ENCODE data around the gene KIFC1. TPM values are rescaled to one million over a fixed set of nuclear protein-coding genes. Genes with fewer than 3 reads are reported as not detected.

The KIFC1 gene
- total RNA-seq, 1 donor from 2014 or later, result 14.8 TPM

DNA sequence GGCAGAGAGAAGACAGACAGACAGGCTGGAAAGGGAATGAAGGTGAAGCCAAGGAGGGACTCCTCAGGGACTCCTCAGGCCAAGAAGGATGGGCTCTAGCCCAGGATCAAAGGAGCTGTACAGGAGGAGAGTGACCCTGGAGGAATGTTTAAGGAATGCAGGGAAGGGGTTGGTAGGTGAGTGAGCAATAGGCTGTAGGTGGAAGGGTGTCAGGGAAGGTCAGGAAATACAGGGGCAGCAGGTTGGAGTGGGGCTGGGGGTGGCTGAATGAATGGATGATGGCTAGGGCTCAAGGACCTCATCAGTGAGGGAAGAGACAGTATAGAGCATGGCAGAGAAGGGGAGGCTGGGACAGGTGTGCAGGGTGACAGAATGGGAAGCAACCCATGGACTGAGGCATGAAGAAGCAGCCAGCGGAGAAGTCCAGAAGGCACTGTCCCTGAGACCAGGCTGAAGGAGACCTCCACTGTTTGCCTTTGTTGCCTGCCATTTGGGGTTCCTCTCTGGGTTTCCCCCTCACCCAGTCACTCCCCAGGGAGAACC is 41.4 kb downstream of the KIFC1 start:
- TF ChIP-seq, protein P1, sequence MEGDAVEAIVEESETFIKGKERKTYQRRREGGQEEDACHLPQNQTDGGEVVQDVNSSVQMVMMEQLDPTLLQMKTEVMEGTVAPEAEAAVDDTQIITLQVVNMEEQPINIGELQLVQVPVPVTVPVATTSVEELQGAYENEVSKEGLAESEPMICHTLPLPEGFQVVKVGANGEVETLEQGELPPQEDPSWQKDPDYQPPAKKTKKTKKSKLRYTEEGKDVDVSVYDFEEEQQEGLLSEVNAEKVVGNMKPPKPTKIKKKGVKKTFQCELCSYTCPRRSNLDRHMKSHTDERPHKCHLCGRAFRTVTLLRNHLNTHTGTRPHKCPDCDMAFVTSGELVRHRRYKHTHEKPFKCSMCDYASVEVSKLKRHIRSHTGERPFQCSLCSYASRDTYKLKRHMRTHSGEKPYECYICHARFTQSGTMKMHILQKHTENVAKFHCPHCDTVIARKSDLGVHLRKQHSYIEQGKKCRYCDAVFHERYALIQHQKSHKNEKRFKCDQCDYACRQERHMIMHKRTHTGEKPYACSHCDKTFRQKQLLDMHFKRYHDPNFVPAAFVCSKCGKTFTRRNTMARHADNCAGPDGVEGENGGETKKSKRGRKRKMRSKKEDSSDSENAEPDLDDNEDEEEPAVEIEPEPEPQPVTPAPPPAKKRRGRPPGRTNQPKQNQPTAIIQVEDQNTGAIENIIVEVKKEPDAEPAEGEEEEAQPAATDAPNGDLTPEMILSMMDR (IDR thresholded peaks at IDR 0.05; ENCODE audit: partially characterized antibody, unreplicated experiment), result no peak
- peak overlapping the region; percentile 38 for H3K27ac Mint-ChIP-seq (ENCODE audit: unreplicated experiment)
- H3K4me3 Mint-ChIP-seq (ENCODE audit: unreplicated experiment), result peak overlapping the region; percentile 59
- H3K27me3 Mint-ChIP-seq (ENCODE audit: unreplicated experiment), result peaks cover 5% of the 10 kb centered on the region
- peaks cover 8% of the 10 kb centered on the region for H3K9me3 Mint-ChIP-seq (ENCODE audit: unreplicated experiment)
- H3K36me3 Mint-ChIP-seq (ENCODE audit: unreplicated experiment), result no peaks in the 10 kb centered on the region
- H3K4me1 Mint-ChIP-seq (ENCODE audit: low read depth, unreplicated experiment), result peaks cover 45% of the 10 kb centered on the region
- no peak for DNase-seq

DNA sequence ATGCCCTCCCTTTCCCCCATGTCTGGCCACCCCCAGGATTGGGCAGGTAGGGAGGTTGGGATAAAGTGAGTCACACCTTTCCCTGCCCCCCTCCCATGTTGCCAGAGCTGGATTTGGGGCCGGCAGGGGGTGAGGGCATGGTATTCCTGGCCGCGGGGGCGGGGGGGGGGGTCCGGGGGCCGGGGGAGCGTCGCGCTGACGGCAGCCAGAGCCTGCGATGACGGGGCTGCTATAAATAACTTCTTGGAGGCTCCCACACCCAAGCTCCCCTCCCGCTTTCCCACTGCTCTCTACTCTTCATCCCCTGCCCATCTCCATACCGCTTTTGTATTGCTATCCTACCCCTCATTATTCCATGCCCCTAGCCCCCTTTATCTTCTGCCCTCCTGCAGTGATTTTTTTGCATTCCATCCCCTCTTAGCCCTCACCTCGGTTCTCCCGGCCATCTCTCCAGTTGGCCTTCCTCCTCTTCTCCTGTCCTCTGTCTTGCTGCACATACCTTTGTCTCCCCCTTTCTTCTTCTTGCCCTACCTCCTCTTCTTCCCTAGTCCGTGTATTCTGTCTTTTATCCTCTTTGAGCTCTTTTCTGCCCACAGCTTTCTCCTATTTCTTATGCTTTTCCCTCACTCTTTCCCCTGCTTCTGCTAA is 42.0 kb downstream of the KIFC1 start:
- H3K4me1 Mint-ChIP-seq (ENCODE audit: low read depth, unreplicated experiment), result peaks cover 40% of the 10 kb centered on the region
- peaks cover 5% of the 10 kb centered on the region for H3K9me3 Mint-ChIP-seq (ENCODE audit: unreplicated experiment)
- H3K27me3 Mint-ChIP-seq (ENCODE audit: unreplicated experiment), result peaks cover 3% of the 10 kb centered on the region
- TF ChIP-seq, protein P1 (IDR thresholded peaks at IDR 0.05; ENCODE audit: partially characterized antibody, unreplicated experiment), result no peak
- H3K36me3 Mint-ChIP-seq (ENCODE audit: unreplicated experiment), result no peaks in the 10 kb centered on the region
- DNase-seq, result no peak
- H3K27ac Mint-ChIP-seq (ENCODE audit: unreplicated experiment), result no peak overlapping the region
- no peak overlapping the region for H3K4me3 Mint-ChIP-seq (ENCODE audit: unreplicated experiment)

DNA sequence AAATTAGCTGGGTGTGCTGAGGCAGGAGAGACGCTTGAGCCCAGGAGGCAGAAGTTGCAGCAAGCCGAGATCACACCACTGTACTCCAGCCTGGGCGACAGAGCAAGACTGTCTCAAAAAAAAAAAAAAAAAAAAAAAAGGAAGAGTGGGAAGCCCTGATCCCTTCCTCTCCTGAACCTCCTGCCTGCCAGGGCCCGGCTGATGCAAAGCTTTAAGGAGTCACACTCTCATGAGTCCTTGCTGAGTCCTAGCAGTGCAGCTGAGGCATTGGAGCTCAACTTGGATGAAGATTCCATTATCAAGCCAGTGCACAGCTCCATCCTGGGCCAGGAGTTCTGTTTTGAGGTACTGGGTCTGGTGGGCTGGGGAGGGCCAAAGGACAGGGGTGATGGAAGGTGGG is 43.3 kb downstream of the KIFC1 start:
- Mint-ChIP-seq H3K36me3 (ENCODE audit: unreplicated experiment) (peaks cover 6% of the 10 kb centered on the region), H3K9me3 (ENCODE audit: unreplicated experiment) (peaks cover 4% of the 10 kb centered on the region), H3K4me1 (ENCODE audit: low read depth, unreplicated experiment) (peaks cover 27% of the 10 kb centered on the region), H3K4me3 (ENCODE audit: unreplicated experiment) (no peak overlapping the region), H3K27ac (ENCODE audit: unreplicated experiment) (no peak overlapping the region), H3K27me3 (ENCODE audit: unreplicated experiment) (peaks cover 8% of the 10 kb centered on the region)
- no peak for DNase-seq
- TF ChIP-seq, protein P1 (IDR thresholded peaks at IDR 0.05; ENCODE audit: partially characterized antibody, unreplicated experiment), result no peak

DNA sequence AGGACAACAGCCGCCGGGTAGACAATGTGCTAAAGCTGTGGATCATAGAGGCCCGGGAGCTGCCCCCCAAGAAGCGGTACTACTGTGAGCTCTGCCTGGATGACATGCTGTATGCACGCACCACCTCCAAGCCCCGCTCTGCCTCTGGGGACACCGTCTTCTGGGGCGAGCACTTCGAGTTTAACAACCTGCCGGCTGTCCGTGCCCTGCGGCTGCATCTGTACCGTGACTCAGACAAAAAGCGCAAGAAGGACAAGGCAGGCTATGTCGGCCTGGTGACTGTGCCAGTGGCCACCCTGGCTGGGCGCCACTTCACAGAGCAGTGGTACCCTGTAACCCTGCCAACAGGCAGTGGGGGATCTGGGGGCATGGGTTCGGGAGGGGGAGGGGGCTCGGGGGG is 46.0 kb downstream of the KIFC1 start:
- H3K27me3 Mint-ChIP-seq (ENCODE audit: unreplicated experiment), result peaks cover 12% of the 10 kb centered on the region
- H3K27ac Mint-ChIP-seq (ENCODE audit: unreplicated experiment), result no peak overlapping the region
- TF ChIP-seq, protein P1 (IDR thresholded peaks at IDR 0.05; ENCODE audit: partially characterized antibody, unreplicated experiment), result no peak
- H3K36me3 Mint-ChIP-seq (ENCODE audit: unreplicated experiment), result peaks cover 6% of the 10 kb centered on the region
- peaks cover 4% of the 10 kb centered on the region for H3K9me3 Mint-ChIP-seq (ENCODE audit: unreplicated experiment)
- DNase-seq, result no peak
- H3K4me1 Mint-ChIP-seq (ENCODE audit: low read depth, unreplicated experiment), result peaks cover 11% of the 10 kb centered on the region
- H3K4me3 Mint-ChIP-seq (ENCODE audit: unreplicated experiment), result no peak overlapping the region

DNA sequence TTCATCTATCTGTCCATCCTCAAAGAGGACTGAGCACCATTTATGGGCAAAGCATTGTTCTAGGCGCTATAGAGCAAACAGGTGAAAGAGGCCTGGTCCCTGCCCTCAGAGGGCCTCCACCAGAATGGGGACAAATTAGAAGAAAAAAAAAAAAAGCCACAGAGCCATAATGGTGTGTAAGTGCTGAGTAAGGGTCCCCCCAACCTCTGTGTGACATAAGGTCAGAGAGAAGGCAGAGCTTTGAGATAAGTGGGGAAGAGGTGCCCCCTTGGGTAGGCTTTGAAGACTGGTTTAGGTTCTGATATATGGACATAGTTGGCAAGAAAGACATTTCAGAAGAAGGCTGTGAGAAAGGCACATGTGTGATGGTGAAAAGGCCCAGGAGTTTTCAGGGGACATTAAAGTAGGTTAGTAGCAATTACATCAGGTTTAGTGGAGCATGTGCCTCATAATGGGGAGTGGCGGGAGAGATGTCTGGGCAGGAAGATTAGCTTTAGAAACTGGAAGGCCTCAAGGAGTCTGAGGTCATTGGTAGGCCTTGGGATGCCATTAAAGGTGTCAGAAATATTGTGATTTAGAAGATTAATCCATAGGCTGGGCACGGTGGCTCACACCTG is 47.5 kb downstream of the KIFC1 start:
- peaks cover 6% of the 10 kb centered on the region for H3K36me3 Mint-ChIP-seq (ENCODE audit: unreplicated experiment)
- no peak for DNase-seq

More for the DNA sequence above, 47.5 kb downstream of the KIFC1 start:
- H3K9me3 Mint-ChIP-seq (ENCODE audit: unreplicated experiment), result peaks cover 4% of the 10 kb centered on the region
- H3K4me1 Mint-ChIP-seq (ENCODE audit: low read depth, unreplicated experiment), result peaks cover under 1% of the 10 kb centered on the region
- H3K27me3 Mint-ChIP-seq (ENCODE audit: unreplicated experiment), result peaks cover 11% of the 10 kb centered on the region
- TF ChIP-seq, protein P1 (IDR thresholded peaks at IDR 0.05; ENCODE audit: partially characterized antibody, unreplicated experiment), result no peak
- H3K27ac Mint-ChIP-seq (ENCODE audit: unreplicated experiment), result no peak overlapping the region
- no peak overlapping the region for H3K4me3 Mint-ChIP-seq (ENCODE audit: unreplicated experiment)
